Measurements from ENCODE around the gene TMC6.

DNA sequence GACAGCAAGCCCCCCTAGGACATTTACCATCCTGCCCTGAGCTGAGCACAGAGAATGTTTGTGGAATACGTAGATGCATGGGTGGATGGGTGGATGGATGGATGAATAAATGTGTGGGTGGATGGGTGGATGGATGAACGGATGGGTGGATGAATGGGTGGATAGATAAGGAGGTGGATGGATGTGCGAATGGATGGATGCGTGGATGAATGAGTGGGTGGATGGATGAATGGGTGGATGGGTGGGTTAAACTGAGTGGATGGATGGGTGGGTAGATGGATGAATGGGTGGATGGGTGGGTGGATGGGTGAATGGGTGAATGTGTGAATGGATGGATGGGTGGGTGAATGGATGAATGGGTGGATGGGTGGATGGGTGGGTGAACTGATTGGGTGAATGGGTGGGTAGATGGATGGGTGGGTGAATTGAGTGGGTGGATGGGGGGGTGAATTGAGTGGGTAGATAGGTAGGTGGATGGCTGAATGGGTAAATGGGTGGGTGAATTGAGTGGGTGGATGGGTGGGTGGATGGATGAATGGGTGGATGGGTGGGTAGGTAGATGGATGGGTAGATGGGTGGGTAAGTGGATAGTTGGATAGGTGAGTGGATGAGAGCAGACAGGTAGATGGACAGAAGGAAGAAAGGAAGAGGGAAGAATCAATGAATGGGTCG is 5.2 kb downstream of the TMC6 start:
- TF ChIP-seq, protein P1, sequence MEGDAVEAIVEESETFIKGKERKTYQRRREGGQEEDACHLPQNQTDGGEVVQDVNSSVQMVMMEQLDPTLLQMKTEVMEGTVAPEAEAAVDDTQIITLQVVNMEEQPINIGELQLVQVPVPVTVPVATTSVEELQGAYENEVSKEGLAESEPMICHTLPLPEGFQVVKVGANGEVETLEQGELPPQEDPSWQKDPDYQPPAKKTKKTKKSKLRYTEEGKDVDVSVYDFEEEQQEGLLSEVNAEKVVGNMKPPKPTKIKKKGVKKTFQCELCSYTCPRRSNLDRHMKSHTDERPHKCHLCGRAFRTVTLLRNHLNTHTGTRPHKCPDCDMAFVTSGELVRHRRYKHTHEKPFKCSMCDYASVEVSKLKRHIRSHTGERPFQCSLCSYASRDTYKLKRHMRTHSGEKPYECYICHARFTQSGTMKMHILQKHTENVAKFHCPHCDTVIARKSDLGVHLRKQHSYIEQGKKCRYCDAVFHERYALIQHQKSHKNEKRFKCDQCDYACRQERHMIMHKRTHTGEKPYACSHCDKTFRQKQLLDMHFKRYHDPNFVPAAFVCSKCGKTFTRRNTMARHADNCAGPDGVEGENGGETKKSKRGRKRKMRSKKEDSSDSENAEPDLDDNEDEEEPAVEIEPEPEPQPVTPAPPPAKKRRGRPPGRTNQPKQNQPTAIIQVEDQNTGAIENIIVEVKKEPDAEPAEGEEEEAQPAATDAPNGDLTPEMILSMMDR (IDR thresholded peaks at IDR 0.05): no peak
- no peak for TF ChIP-seq POLR2AphosphoS5 (IDR thresholded peaks at IDR 0.05; ENCODE audit: insufficient read depth in 1 of 2, low read depth in 1 of 2)

All from vagina (tissue), 2 donors.